ENCODE measurements around the gene POC1A. TPM values are rescaled to one million over a fixed set of nuclear protein-coding genes. Genes with fewer than 3 reads are reported as not detected.

The POC1A gene
- total and polyA plus RNA-seq, 2 donors (not counting 3 experiments of a cell fraction or from before 2014, with no cell fraction given): 14.8 to 19.4 TPM

DNA sequence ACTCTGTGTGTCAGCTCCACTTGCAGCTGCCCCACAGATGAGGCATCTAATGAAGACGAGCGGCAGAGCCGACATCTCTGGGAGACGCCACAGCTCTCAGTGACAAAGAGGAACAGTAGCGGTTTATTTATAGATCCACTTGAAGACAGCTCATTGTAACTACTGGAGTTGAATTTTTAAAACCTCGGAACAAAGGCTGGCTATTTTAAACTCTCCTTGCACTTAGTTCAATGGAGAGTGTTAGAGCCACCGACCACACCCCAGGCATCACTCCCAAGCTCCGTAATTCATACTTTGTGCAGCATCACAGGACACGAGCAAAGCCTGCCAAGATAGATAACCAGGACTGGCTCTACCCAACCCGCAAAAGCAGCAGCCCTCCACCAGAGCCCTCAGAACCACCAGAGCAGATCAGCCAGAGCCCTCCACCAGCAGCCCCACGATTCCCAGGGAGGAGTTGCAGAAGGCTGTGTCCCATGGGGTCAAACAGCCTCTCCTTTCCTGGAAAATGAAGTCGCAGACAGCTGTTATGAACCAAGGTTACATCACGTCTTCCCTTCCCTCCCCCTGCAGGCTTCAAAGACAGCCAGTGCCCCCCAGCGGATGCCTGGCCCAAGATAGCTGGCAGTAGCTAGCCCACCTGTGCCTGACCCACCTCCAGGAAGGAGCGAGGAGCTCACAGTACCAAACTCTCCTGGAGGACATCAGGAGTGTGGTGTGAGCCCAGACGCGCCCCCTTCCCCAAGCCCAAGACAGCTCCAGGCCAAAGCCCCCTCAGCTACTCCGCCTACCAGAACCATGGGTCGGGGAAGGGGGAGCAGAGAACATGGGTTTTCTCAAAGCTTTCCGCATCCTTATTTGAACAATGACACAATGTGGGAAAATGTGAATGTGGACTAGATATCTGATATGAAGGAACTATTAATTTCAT lies 45.7 kb downstream of the POC1A start:
- dilution Hi-C loops (cut with MboI; ENCODE audit: extremely low pct_ligation_motif_present, low sequenced_read_pairs) (no loop called here), intact Hi-C loops (cut with micrococcal nuclease) (no loop called here)
- no peak overlapping the region for H3K9ac ChIP-seq (replicated peaks; ENCODE audit: extremely low read depth, insufficient read depth, low read length)
- no peak overlapping the region for H3K4me2 ChIP-seq (ENCODE audit: insufficient read depth, low read length)
- BruUV-seq (replicated peaks): no TSS peak
- H3K27ac ChIP-seq (ENCODE audit: insufficient read depth, low read depth, low read length): no peak overlapping the region
- no peaks in the 10 kb centered on the region for H3K27me3 ChIP-seq (ENCODE audit: control insufficient read depth in 2 of 2, insufficient read depth in 2 of 2, low read length in 2 of 2)
- H3K79me2 ChIP-seq (ENCODE audit: control insufficient read depth, insufficient read depth, low read length): no peaks in the 10 kb centered on the region
- H3K36me3 ChIP-seq (ENCODE audit: control insufficient read depth in 2 of 2, extremely low read depth in 1 of 2, insufficient read depth in 2 of 2, low read length in 2 of 2): no peaks in the 10 kb centered on the region
- H2AFZ ChIP-seq (ENCODE audit: low read depth, low read length): no peak overlapping the region
- peaks cover 3% of the 10 kb centered on the region for H3K4me1 ChIP-seq (ENCODE audit: control insufficient read depth, extremely low read depth, insufficient read depth, low read length)
- H3K9me3 ChIP-seq (replicated peaks; ENCODE audit: control insufficient read depth, insufficient read depth, low read length): no peaks in the 10 kb centered on the region
- no peaks in the 10 kb centered on the region for H3K9me1 ChIP-seq (replicated peaks; ENCODE audit: control insufficient read depth, extremely low read depth, insufficient read depth, low read length)
- DNase-seq (ENCODE audit: low read depth, low spot score): no peak
- CTCF ChIA-PET: interaction anchor here (0.7 to 2.1 kb wide), 16 partner anchors 8 to 107 kb away, joined by 3 to 12 read pairs (median 4); partner anchors contain the start of gene DUSP7
- no peak overlapping the region for H3K4me3 ChIP-seq (replicated peaks in 1 of 3; ENCODE audit: insufficient read depth in 1 of 3, low read depth in 1 of 3, low read length in 3 of 3)
- POLR2A ChIA-PET: no interaction called here
- H4K20me1 ChIP-seq (replicated peaks; ENCODE audit: control insufficient read depth, extremely low read depth, insufficient read depth, low read length): no peaks in the 10 kb centered on the region
- TF ChIP-seq, protein P1, sequence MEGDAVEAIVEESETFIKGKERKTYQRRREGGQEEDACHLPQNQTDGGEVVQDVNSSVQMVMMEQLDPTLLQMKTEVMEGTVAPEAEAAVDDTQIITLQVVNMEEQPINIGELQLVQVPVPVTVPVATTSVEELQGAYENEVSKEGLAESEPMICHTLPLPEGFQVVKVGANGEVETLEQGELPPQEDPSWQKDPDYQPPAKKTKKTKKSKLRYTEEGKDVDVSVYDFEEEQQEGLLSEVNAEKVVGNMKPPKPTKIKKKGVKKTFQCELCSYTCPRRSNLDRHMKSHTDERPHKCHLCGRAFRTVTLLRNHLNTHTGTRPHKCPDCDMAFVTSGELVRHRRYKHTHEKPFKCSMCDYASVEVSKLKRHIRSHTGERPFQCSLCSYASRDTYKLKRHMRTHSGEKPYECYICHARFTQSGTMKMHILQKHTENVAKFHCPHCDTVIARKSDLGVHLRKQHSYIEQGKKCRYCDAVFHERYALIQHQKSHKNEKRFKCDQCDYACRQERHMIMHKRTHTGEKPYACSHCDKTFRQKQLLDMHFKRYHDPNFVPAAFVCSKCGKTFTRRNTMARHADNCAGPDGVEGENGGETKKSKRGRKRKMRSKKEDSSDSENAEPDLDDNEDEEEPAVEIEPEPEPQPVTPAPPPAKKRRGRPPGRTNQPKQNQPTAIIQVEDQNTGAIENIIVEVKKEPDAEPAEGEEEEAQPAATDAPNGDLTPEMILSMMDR (IDR thresholded peaks at IDR 0.05; ENCODE audit: extremely low read depth in 1 of 2, insufficient read depth in 1 of 2, low read depth in 1 of 2, low read length in 2 of 2): no peak
- no peak for TF ChIP-seq GATA2 (IDR thresholded peaks at IDR 0.05; ENCODE audit: insufficient read depth, insufficient read length, low read depth, low read length)
- TF ChIP-seq EZH2 (IDR thresholded peaks at IDR 0.05; ENCODE audit: borderline replicate concordance, low read depth, low read length, severe bottlenecking): no peak
- no peak for TF ChIP-seq MYC (IDR thresholded peaks at IDR 0.05; ENCODE audit: low read depth, low read length)
- no peak for TF ChIP-seq POLR2A (IDR thresholded peaks at IDR 0.05; ENCODE audit: low read depth, low read length)
- no peak for TF ChIP-seq FOS (IDR thresholded peaks at IDR 0.05; ENCODE audit: borderline replicate concordance, insufficient read depth, low read length)
- TF ChIP-seq JUN (IDR thresholded peaks at IDR 0.05; ENCODE audit: borderline replicate concordance, insufficient read depth, insufficient read length, low read depth): no peak
- TF ChIP-seq, protein P2, sequence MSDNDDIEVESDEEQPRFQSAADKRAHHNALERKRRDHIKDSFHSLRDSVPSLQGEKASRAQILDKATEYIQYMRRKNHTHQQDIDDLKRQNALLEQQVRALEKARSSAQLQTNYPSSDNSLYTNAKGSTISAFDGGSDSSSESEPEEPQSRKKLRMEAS (IDR thresholded peaks at IDR 0.05; ENCODE audit: insufficient read depth, insufficient read length): no peak
- no peak for TF ChIP-seq POLR2AphosphoS5 (IDR thresholded peaks at IDR 0.05; ENCODE audit: insufficient read depth, low read depth, low read length)
- FAIRE-seq: no peak

All from endothelial cell of umbilical vein (primary cell).